ENCODE results near the gene PTPRN2.

PTPRN2 gene

DNA sequence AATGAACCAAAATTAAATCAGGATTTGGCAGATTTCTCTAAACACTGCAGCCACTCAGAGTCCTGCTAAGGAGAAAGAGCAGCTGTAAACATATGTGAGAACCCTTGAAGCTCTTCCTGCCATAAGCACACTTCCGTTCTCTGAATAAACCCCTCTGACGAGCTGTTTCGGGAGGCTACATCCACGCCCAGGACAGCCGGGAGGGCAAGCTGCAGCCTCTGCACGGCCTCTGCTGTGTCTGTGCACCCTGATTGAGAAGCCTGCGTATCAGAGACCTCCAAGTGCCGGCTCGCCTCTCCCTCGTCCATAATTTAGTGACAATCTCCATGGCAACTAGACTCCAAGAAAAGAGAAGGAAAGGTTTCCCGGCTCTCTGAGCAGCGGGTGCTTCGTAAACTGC lies 114.4 kb downstream of the PTPRN2 start:
- no peak overlapping the region for H3K27ac ChIP-seq
- H3K4me3 ChIP-seq: no peak overlapping the region
- no peak for DNase-seq (ENCODE audit: low spot score)
- TF ChIP-seq, protein P1, sequence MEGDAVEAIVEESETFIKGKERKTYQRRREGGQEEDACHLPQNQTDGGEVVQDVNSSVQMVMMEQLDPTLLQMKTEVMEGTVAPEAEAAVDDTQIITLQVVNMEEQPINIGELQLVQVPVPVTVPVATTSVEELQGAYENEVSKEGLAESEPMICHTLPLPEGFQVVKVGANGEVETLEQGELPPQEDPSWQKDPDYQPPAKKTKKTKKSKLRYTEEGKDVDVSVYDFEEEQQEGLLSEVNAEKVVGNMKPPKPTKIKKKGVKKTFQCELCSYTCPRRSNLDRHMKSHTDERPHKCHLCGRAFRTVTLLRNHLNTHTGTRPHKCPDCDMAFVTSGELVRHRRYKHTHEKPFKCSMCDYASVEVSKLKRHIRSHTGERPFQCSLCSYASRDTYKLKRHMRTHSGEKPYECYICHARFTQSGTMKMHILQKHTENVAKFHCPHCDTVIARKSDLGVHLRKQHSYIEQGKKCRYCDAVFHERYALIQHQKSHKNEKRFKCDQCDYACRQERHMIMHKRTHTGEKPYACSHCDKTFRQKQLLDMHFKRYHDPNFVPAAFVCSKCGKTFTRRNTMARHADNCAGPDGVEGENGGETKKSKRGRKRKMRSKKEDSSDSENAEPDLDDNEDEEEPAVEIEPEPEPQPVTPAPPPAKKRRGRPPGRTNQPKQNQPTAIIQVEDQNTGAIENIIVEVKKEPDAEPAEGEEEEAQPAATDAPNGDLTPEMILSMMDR (IDR thresholded peaks at IDR 0.05): no peak

DNA sequence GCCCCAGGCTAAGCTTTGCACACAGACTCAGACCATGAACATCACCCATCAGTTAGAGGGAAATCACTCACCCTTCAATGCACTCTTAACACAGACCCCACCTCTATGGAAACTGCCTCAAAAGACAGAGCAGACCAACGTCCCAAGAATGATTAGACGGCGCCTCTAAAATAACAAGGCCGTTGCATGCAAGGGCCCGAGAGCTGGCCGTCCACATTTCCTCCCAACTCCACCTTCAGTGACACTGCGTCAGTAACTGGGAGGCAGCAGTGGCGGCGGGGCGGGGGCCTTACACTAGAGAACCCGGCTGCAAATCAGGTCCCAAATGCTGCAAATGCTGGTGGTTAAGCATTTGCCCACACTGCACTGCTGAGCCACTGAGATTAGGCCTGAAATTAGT lies 115.0 kb downstream of the PTPRN2 start:
- no peak overlapping the region for H3K4me3 ChIP-seq
- DNase-seq (ENCODE audit: low spot score): no peak
- H3K27ac ChIP-seq: no peak overlapping the region
- TF ChIP-seq, protein P1 (IDR thresholded peaks at IDR 0.05): no peak

DNA sequence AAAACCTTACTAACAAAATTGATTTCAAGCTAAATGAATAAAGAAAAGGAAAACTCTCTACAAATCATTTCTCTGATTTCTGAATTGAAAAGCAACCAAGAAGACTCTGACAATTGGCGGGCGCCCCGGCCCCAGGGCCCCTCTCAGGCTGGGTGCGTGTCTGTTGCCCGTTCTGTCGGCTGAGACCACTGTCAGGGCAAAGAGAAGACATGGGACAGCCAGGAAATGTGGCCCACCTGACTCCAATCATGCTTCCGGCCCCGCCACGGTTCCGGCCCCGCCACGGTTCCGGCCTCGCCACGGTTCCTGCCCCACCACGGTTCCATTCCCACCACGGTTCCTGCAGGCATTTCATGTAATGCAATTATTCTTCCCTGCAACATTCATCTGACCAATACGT lies 115.9 kb downstream of the PTPRN2 start:
- H3K27ac ChIP-seq: no peak overlapping the region

DNA sequence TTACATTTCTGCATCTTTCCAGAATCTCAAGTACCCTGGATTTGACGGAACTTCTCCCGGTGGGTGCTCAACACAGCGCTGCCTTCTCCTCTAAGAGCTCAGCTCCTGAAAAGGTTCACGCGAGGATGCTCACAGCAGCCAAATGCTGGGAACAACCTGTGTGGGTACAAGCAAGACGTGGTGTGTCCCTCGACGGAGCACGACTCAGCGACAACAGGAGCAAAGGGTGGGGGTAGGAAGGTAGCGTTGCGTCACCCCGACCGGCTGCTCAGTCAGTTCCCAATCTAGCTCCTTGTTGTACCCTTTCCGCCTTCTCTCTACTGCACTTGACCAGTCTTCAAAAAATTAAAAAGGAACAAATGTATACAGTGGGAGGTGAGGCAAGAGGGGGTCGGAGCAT lies 117.3 kb downstream of the PTPRN2 start:
- Histone ChIP-seq H3K27ac (no peak overlapping the region), H3K4me3 (no peak overlapping the region)
- no peak for DNase-seq (ENCODE audit: low spot score)
- TF ChIP-seq, protein P1 (IDR thresholded peaks at IDR 0.05): no peak

More for the DNA sequence above, 115.9 kb downstream of the PTPRN2 start:
- H3K4me3 ChIP-seq: no peak overlapping the region
- TF ChIP-seq, protein P1 (IDR thresholded peaks at IDR 0.05): no peak
- no peak for DNase-seq (ENCODE audit: low spot score)

DNA sequence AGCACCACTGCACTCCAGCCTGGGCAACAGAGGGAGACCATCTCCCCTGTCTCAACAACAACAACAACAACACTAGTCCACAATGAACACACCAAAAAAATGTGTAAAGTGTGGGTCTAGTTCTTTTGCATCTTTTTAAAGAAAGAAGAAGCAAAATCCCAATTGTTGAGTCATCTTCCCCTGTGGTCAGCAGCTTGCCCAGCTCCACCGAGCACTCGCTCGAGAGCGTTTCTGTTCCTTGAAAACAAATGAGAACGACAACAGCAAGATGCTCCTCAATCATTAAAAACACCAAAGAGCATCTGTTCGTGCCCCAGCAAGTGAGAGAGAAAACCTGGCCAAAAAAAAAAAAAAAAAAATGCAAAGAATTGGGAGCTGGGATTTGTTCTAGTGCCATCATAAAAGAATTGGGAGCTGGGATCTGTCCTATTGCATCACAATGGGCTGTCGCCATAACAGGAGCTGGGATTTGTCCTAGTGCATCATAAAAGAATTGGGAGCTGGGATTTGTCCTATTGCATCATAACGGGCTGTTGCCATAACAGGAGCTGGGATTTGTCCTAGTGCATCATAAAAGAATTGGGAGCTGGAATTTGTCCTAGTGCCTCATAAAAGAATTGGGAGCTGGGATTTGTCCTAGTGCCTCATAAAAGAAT lies 118.1 kb downstream of the PTPRN2 start:
- H3K4me3 ChIP-seq: no peak overlapping the region
- no peak for DNase-seq (ENCODE audit: low spot score)
- H3K27ac ChIP-seq: no peak overlapping the region
- TF ChIP-seq, protein P1 (IDR thresholded peaks at IDR 0.05): no peak

DNA sequence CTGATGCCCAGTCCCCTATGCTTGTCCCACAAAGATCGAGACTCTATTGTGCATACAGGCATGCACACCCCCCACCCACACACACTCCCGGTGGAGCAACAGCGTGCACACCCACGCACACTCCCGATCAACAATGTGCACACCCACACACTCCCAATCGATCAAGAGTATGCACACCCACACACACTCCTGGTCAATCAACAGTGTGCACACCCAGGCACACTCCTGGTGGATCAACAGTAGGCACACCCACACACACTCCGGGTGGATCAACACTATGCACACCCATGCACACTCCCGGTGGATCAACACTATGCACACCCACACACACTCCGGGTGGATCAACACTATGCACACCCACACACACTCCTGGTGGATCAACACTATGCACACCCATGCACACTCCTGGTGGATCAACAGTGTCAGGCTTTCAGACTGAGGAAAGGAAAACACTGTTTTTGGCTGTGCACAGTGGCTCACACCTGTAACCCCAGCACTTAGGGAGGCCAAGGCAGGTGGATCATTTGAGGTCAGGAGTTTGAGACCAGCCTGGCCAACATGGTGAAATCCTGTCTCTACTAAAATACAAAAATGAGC lies 118.8 kb downstream of the PTPRN2 start:
- DNase-seq (ENCODE audit: low spot score): no peak
- H3K27ac ChIP-seq: no peak overlapping the region
- H3K4me3 ChIP-seq: no peak overlapping the region
- TF ChIP-seq, protein P1 (IDR thresholded peaks at IDR 0.05): no peak

DNA sequence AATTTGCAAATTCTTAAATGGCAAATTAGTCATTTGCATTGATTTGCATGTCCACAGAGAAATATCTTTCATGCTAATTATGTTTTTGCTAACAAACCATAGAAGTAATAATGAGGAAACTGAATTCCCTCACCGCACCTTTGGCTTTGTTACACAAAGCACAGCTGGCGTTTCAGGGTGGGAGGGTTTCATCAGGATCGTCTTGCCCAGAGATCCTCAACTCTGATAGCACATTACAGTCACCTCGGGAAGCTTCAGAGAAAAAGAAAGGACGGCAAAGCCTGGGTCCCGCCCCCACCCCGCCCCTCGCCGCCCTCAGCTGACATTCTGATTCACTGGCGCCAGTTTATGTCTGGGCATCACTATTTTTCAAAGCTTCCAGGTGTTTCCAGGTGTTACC lies 119.4 kb downstream of the PTPRN2 start:
- TF ChIP-seq, protein P1 (IDR thresholded peaks at IDR 0.05): no peak
- no peak overlapping the region for H3K27ac ChIP-seq
- DNase-seq (ENCODE audit: low spot score): no peak
- H3K4me3 ChIP-seq: no peak overlapping the region
